OCI-LY1 (cell line): ENCODE measurements around the gene TMEM132A.

Experiments used
- CTCF ChIP-seq: fragments of 200-600 bp; sonication (generic), shearing (Covaris generic); IDR thresholded peaks from 2 replicates; pipeline ENCODE4 v1.5.1; 2017; ENCODE audit warnings: mild to moderate bottlenecking, antibody characterized with exemption, low read length, moderate library complexity, mixed read lengths
- EZH2 ChIP-seq: fragments of 200-600 bp; sonication (generic), shearing (Covaris generic); IDR thresholded peaks from 2 replicates; pipeline ENCODE4 v1.8.0; 2017; ENCODE audit warnings: borderline replicate concordance, mixed run types, mild to moderate bottlenecking, antibody characterized with exemption, low read length, moderate library complexity, mixed read lengths

- TF ChIP-seq CTCF (no peak), EZH2 (no peak)
These were observed 11.3 kb upstream of the TMEM132A start for GRCh38 chr11:60912851-60913528.
